Activated T-helper 1 cell treated with Interleukin-2 at 50 U/mL for 16 hours (primary cell): ENCODE measurements around the gene ABHD17B.
"Not testable (repeated sequence)": the region's sequence is repeated elsewhere in the genome, so short reads cannot be mapped to it uniquely, and the experiment has no call there.

Experiments used
- DNase-seq: peaks from one replicate; pipeline ENCODE4 v3.0.0-alpha.2; 2020; ENCODE audit warnings: low read depth

The ABHD17B gene

DNA sequence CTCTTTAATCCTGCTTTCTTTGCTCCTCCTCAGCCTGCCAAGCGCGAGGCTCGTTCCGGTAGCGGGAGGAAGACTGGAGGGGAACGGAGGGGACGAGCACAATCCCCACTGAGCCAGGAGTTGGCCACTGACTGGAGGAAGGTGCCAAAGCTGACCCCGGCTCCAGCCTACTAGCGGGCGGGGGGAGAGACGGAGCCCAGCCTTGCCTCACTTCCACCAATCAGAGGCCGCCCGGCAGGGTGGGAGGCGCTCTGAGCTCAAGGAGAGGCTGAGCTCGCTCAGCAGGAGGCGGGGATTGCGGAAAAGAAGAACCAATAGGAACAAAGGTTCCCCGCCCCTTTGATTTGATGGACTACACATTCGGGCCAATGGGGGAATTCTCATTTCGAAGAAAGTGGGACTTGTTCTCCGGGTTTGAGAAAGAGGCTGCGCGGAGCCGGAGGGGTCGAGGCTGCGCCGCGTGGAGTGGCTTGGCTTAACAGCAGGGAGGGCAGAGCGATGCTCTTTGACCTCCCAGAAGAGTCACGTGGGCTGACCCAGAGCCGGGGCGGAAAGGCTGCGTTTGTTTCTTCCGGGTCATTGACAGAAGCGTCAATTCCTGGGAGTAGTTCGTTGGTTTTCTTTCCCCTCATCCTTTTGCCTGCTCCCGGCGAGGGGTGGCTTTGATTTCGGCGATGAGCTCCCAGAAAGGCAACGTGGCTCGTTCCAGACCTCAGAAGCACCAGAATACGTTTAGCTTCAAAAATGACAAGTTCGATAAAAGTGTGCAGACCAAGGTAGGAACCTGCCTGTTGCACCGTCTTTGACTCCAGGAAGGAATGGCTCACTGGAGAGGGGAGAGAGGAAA, at the start of gene ABHD17B, which contains the start of gene C9orf85:
Gene ABHD17B, minus strand, starts transcription at position 133 of the 847 bp plus-strand sequence. CDS start 36,113 bp downstream, outside the sequence.
Gene C9orf85, plus strand, starts transcription at position 579 of the 847 bp plus-strand sequence. Its CDS starts 96 bp downstream, at position 675.
- DNase-seq: peak; percentile 89

DNA sequence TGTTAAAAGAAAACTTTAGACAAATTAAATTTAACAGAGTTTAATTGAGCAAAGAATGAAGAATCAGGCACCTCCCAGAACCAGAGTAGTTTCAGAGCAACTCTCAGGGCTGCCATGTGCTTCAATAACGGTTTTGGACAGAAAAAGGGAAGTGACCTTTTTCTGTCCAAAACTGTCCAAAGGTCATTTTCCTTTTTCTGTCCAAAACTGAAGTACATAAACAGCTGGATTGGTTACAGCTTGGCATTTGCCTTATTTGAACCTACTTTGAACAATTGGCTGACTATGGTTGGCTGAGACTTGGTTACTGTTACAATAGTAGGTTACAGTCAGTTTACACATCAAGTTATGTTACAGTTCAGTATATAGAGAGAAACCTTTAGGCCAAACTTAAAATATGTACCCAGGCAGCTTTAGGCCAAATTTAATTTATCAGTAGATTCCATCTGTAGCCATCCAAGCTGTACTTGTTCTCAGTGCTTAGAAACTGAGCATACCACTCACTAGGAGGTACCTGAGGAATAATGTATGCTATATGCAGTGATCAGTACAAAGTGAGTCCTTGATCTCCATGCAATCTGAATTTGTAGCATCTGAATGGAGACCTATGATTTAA, 44.4 kb upstream of the ABHD17B start:
- no peak for DNase-seq

GRCh38 chr9:71954652-71955051, 43.7 kb upstream of the ABHD17B start:
- DNase-seq: not testable (repeated sequence)

GRCh38 chr9:71944754-71945375, 33.9 kb upstream of the ABHD17B start:
- DNase-seq: no peak

DNA sequence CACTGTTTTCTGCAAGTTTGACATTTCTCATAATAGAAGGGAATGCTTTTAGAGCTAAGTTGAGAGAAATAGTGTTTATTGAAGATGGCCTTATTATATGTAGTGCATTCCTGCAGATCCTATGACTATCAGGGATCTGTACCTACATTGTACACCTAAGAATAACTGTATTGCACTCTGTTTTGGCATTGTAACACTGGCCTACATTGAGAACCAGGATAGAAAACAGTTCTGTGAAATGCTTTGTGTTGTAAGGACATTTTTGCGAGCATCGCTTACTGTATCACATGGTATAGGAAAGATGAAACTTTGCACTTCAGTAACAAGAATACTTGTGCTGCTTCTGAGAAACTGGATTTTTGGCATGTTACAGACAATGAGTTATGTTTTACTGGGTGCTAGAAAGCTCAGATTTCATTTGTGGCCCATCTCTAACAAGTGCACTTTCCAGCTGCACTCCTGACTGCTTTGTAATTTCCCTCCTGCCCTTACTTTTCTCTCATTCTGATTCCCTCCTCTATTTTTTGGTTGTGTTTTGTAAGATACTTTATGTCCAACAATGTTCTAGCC, 31.1 kb upstream of the ABHD17B start:
- no peak for DNase-seq

DNA sequence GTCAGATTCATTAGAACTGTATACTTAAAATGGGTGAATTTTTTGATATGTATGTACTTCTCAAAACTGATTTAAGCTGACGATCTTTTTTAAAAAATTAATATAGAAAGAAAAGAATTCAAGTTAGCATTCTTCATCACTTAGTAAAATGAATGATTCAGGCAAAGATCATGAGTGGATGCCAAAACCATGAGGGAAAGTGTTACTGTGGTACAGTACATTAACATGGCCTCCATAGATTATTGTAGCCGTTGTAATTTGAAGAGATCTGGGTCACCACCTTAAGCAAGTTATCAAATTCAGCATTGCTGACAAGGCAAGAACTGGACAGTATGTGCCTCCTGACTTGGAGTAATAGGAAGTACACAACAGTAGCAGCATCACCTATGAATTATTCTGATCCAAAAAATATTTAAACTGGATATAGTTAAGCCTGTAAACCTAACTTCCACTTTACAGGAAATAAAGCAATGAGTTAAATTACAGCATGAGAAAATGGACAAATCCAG, 30.1 kb upstream of the ABHD17B start:
- no peak for DNase-seq

DNA sequence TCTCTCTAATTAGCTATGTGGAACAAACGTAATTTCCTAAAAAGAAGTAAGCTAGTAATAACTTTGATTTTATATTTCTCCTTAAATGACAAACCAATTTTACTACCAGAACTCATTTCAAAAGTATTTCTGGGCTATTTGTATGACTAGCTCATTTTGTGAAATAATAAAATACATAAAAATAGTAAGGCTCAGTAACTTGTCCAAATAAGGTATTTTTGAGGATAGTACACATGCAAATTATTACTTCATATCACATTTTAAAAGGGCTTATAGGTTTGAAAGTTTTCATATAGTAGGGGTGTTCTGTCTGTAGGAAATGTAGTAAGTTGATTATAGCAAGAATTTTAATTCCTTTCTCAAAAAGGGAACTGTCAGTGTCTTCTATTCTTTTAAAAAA, 26.9 kb upstream of the ABHD17B start:
- DNase-seq: no peak

GRCh38 chr9:71937070-71937625, 26.2 kb upstream of the ABHD17B start:
- DNase-seq: no peak

DNA sequence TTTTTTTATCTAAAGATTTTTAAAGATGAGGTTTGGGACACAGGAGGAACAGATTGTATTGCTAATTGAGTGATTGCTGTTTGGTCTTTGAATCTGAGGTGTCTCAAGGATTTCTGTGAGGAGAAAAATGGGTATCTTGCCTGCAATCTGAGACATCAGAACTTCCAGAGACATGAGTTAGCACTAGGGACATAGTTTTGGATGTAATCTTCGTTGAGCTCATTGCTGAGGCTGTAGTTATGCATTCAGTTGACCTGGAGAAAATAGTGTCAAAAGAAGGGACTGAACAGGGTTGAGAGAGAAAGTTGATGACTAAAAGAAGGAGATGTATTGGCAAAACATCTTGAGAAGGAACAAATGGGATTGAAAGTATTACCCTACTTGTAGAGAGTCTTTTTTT, 25.1 kb upstream of the ABHD17B start:
- DNase-seq: no peak

DNA sequence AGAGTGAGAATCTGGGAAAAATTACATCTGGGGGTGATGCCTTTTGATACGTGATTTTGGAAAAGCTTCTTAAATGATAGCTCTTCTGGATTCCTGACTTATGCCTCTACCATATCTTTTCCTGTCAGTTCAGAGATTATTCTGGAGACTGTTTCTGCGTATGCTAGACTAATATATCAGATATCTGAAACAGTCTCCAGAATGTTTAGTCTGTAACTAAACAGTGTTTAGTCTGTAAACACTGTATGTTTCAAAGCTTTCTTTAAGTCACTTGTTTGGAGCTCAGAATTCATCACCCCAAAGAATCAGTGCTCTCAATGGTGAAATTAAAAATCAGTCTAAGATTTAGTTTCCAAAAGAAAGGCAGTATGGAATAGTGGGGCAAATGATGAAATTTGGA, 20.2 kb upstream of the ABHD17B start:
- DNase-seq: no peak

DNA sequence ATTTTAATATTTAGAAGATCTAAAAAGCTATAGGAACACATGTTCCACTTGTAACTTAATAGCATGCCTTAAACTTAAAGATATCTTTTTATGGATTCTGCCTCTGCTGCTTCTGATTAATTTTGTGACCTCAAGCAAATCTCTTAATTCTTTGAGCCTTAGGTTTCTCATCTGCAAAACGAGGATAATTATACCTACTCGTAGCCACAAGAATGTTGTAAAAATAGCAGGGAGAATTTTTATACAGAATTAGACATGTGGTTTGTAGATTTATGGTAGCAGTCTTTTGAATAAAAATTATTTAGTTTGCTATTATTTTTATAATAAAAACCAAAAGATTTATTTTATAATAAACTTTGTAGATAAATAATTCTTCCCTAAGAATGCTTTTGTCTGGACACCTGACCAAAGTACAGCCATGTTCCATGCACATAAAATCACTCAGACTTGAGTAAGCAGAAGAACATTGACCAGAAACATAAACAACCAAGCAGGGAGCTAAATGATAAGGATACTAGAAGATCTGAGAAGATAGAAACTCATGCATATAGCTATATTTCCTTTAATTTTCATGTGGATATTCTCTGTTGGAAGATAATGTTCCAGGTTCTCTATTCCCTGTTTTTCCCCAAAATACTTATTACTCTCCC, 18.9 kb upstream of the ABHD17B start:
- no peak for DNase-seq

DNA sequence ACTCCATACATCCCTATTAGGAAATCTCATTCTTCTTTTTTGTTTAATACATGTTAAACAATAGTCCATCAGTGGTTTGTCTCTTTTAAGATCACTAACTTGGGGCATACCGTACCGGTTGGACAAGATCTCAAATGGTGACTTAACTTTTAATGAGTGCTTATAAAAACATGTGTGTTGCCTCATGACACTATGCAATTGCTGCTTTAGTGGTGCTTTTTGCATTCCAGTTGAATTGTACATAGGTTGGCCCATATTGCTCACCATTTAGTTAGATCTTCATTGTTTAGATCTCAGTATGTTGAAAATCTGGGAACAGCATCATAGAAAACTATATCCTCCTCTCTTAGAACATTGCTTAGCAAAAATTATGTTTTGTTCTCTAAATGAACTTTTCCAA, 18.2 kb upstream of the ABHD17B start:
- DNase-seq: no peak

GRCh38 chr9:71928806-71929205, 17.8 kb upstream of the ABHD17B start:
- DNase-seq: no peak

GRCh38 chr9:71928376-71928775, 17.4 kb upstream of the ABHD17B start:
- DNase-seq: no peak

- no peak for DNase-seq
Measured at GRCh38 chr9:71925834-71926233, 14.8 kb upstream of the ABHD17B start.

- DNase-seq: no peak
Measured at GRCh38 chr9:71924576-71924975, 13.6 kb upstream of the ABHD17B start.

GRCh38 chr9:71921190-71921814, 10.3 kb upstream of the ABHD17B start:
- DNase-seq: no peak

- DNase-seq: no peak
Measured at GRCh38 chr9:71920456-71921189, 9.6 kb upstream of the ABHD17B start.

DNA sequence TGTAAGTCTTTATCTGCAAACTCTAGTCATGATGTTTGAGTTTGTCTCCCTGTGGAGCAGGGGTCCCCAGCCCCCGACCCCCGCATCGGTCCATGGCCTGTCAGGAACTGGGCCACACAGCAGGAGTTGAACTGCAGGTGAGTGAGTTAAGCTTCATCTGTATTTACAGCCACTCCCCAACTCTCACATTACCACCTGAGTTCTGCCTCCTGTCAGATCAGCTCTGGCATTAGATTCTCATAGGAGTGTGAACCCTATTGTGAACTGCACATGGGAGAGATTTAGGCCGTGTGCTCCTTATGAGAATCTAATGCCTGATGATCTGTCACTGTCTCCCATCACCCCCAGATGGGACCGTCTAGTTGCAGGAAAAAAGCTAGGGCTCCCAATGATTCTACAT, 7.4 kb upstream of the ABHD17B start:
- DNase-seq: no peak

- DNase-seq: no peak
Measured at GRCh38 chr9:71916834-71917534, 6.0 kb upstream of the ABHD17B start.
